Adipose tissue (tissue), 3 donors: ENCODE data around the gene MEGF9. TPM values are rescaled to one million over a fixed set of nuclear protein-coding genes. Genes with fewer than 3 reads are reported as not detected.
"Not testable (repeated sequence)": the region's sequence is repeated elsewhere in the genome, so short reads cannot be mapped to it uniquely, and the experiment has no call there.

Experiments used
- H3K27ac ChIP-seq: one replicate; pipeline ENCODE4 v1.5.1; 2013; ENCODE audit warnings: low read depth, low read length
- WGBS, 3 donors: extraction: QIAGEN DNeasy Blood & Tissue Kit; methylation state at CpG; one replicate each; pipeline ENCODE4 v1.1.7; 2013; 5-methylcytosine and 5-hydroxymethylcytosine counted together
- polyA plus RNA-seq, 3 donors: library from polyadenylated mRNA; stranded (reverse); fragments of 200-250 nt; gene quantifications; one replicate each; pipeline ENCODE4 v1.2.3, GENCODE V29; 2013
- donor health status: healthy with polysubstance abuse.
- donor health status: Bipolar disorder and iron deficiency.
- donor health status: healthy.

Gene MEGF9
- polyA plus RNA-seq: 1 to 10 TPM; 3.9 to 8.0 (median 7.0) TPM

GRCh38 chr9:120714088-120714845, at the start of gene MEGF9:
Gene MEGF9, minus strand, starts transcription at chr9:120714470. Its CDS starts 112 bp downstream, at chr9:120714358.
- 0 to 1% (median 0%) methylated on average over 74 to 102 of the region's 102 CpGs for WGBS, 3 donors
- no peak within 1 kb of the TSS for H3K27ac ChIP-seq

GRCh38 chr9:120761006-120761405, 46.7 kb upstream of the MEGF9 start:
- WGBS, 3 donors: 75 to 87% (median 76%) methylated on average over 2 of the region's 2 CpGs
- H3K27ac ChIP-seq: no peak overlapping the region

GRCh38 chr9:120759755-120760400, 45.6 kb upstream of the MEGF9 start:
- H3K27ac ChIP-seq: no peak overlapping the region
- 95 to 96% (median 95%) methylated on average over 9 of the region's 9 CpGs for WGBS, 3 donors

GRCh38 chr9:120758544-120758943, 44.3 kb upstream of the MEGF9 start:
- H3K27ac ChIP-seq: no peak overlapping the region
- WGBS, 3 donors: 82 to 88% (median 85%) methylated on average over 3 of the region's 3 CpGs

GRCh38 chr9:120757026-120757913, 43.0 kb upstream of the MEGF9 start:
- 42 to 56% (median 45%) methylated on average over 6 of the region's 6 CpGs for WGBS, 3 donors
- H3K27ac ChIP-seq: no peak overlapping the region

- no peak overlapping the region for H3K27ac ChIP-seq
- 5 to 9% (median 8%) methylated on average over 1 of the region's 1 CpG for WGBS, 3 donors
These were observed 42.3 kb upstream of the MEGF9 start for GRCh38 chr9:120756531-120756930.

GRCh38 chr9:120755810-120756434, 41.7 kb upstream of the MEGF9 start:
- 14 to 19% (median 17%) methylated on average over 6 of the region's 6 CpGs for WGBS, 3 donors

GRCh38 chr9:120755044-120755443, 40.8 kb upstream of the MEGF9 start:
- H3K27ac ChIP-seq: no peak overlapping the region
- WGBS, 3 donors: 94 to 95% (median 95%) methylated on average over 2 of the region's 2 CpGs

More at GRCh38 chr9:120755810-120756434, 41.7 kb upstream of the MEGF9 start:
- H3K27ac ChIP-seq: no peak overlapping the region

GRCh38 chr9:120750421-120750820, 36.2 kb upstream of the MEGF9 start:
- no peak overlapping the region for H3K27ac ChIP-seq
- 91 to 99% (median 94%) methylated on average over 5 of the region's 5 CpGs for WGBS, 3 donors

GRCh38 chr9:120746366-120746765, 32.1 kb upstream of the MEGF9 start:
- 85 to 97% (median 97%) methylated on average over 18 to 26 of the region's 26 CpGs for WGBS, 3 donors
- H3K27ac ChIP-seq: not testable (repeated sequence)

- 95 to 96% (median 96%) methylated on average over 6 of the region's 6 CpGs for WGBS, 3 donors
- H3K27ac ChIP-seq: no peak overlapping the region
These were observed 31.0 kb upstream of the MEGF9 start for GRCh38 chr9:120745278-120745677.

- no peak overlapping the region for H3K27ac ChIP-seq
- 81 to 95% (median 86%) methylated on average over 6 of the region's 6 CpGs for WGBS, 3 donors
These were observed 28.7 kb upstream of the MEGF9 start for GRCh38 chr9:120742951-120743416.

GRCh38 chr9:120741701-120742100, 27.4 kb upstream of the MEGF9 start:
- 91 to 95% (median 95%) methylated on average over 1 of the region's 1 CpG for WGBS, 3 donors
- H3K27ac ChIP-seq: no peak overlapping the region

- WGBS, 3 donors: 43 to 53% (median 51%) methylated on average over 1 of the region's 1 CpG
- no peak overlapping the region for H3K27ac ChIP-seq
These were observed 26.9 kb upstream of the MEGF9 start for GRCh38 chr9:120741191-120741590.

GRCh38 chr9:120740132-120740531, 25.9 kb upstream of the MEGF9 start:
- no peak overlapping the region for H3K27ac ChIP-seq

GRCh38 chr9:120737416-120738165, 23.3 kb upstream of the MEGF9 start:
- WGBS, 3 donors: 68 to 99% (median 70%) methylated on average over 5 of the region's 5 CpGs
- no peak overlapping the region for H3K27ac ChIP-seq

GRCh38 chr9:120736881-120737280, 22.6 kb upstream of the MEGF9 start:
- WGBS, 3 donors: 72 to 89% (median 80%) methylated on average over 2 of the region's 2 CpGs
- no peak overlapping the region for H3K27ac ChIP-seq
